Measurements from ENCODE around the gene SLC35G2.

DNA sequence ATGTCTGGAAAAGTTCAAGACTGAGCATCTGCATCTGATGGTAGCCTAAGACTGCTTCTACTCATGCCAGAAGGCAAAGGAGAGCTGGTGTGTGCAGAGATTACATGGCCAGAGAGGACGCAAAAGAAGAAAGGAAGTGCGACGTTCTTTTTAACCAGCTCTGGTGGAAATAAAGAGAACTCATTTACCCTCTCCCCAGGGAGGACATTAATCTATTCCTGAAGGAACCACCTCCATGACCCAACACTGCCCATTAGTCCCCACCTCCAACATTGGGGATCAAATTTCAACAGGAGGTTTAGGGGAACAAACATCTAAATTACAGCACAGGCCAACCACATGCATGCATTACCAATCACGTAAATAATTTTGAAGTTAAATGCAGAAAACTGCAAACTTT, 41.6 kb downstream of the SLC35G2 start:
- TF ChIP-seq, protein P1, sequence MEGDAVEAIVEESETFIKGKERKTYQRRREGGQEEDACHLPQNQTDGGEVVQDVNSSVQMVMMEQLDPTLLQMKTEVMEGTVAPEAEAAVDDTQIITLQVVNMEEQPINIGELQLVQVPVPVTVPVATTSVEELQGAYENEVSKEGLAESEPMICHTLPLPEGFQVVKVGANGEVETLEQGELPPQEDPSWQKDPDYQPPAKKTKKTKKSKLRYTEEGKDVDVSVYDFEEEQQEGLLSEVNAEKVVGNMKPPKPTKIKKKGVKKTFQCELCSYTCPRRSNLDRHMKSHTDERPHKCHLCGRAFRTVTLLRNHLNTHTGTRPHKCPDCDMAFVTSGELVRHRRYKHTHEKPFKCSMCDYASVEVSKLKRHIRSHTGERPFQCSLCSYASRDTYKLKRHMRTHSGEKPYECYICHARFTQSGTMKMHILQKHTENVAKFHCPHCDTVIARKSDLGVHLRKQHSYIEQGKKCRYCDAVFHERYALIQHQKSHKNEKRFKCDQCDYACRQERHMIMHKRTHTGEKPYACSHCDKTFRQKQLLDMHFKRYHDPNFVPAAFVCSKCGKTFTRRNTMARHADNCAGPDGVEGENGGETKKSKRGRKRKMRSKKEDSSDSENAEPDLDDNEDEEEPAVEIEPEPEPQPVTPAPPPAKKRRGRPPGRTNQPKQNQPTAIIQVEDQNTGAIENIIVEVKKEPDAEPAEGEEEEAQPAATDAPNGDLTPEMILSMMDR (IDR thresholded peaks at IDR 0.05; ENCODE audit: borderline replicate concordance, extremely low read depth, low read length, poor library complexity, severe bottlenecking) = no peak
- no peak for TF ChIP-seq EZH2 (IDR thresholded peaks at IDR 0.05; ENCODE audit: borderline replicate concordance, low read depth, low read length, severe bottlenecking)

All from DND-41 (cell line).